HCT116 (cell line): ENCODE measurements around the gene ATP1A1.

Experiments used
- EZH2 ChIP-seq: fragments of 200-600 bp; sonication (generic); IDR thresholded peaks from 2 replicates; pipeline ENCODE4 v1.6.1; 2017; ENCODE audit warnings: antibody characterized with exemption, mixed run types
- JUND ChIP-seq: IDR thresholded peaks from 2 replicates; pipeline ENCODE4 v1.6.1; 2012

GRCh38 chr1:116376729-116377086 lies 3.7 kb downstream of the ATP1A1 start:
- TF ChIP-seq EZH2 (no peak), JUND (no peak)
